ENCODE measurements around the gene SLC25A43.

SLC25A43 gene

DNA sequence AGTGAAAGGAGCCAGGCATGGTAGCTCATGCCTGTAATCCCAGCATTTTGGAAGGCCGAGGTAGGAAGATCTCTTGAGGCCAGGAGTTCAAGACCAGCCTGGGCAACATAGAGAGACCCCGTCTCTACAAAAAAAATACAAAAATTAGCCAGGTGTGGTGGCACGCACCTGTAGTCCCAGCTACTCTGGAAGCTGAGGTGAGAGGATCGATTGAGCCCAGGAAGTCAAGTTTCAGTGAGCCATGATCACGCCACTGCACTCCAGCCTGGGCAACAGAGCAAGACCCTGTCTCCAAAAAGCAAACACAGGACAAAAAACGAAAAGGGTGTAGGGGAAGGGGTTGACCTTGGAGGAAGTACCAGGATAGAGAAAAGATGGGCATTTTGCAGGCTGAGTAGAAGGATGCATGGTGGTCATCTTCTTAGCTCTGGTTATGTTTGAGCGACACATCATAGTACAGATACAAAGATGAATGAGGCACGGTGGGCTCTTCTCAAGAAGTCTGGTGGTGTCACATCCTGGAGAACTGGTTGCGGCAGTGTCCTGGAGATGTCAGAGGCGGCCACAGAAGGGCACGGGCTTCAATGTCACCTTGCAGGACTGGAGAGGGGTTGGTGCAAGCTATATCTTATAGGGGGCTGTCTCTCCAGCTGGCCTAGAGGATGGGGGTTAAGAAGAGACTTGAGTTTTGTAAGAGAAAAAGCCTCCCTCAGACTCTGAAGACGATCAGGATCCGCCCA lies 101.1 kb downstream of the SLC25A43 start:
- DNase-seq (ENCODE audit: low spot score) = no peak

- DNase-seq (ENCODE audit: low spot score) = no peak
These were observed 102.5 kb downstream of the SLC25A43 start for GRCh38 chrX:119501511-119502148.

GRCh38 chrX:119502727-119503483 lies 103.8 kb downstream of the SLC25A43 start:
- DNase-seq (ENCODE audit: low spot score) = no peak

- peak; percentile 14 for DNase-seq (ENCODE audit: low spot score)
These were observed 104.3 kb downstream of the SLC25A43 start for GRCh38 chrX:119503484-119503861.
